ENCODE results near the gene TPD52L3.

Gene TPD52L3

DNA sequence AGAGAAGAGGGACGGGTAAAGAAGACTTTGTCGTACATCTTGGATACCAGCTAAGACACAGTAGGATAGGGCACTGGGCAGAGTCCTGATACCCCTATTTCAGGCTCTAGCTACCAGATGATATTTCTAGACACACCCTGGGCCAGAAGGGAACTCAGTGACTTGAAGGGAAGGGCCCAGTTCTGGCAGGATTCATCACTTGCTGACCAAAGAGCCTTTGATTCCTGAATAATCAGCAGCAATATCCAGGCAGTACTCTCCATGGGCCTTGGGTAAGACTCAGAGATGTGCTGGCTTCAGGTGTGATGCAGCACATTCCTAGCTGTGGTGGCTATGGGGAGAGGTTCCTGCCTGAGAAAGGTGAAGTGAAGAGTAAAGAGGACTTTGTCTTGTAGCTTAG, 40.7 kb downstream of the TPD52L3 start:
- Mint-ChIP-seq H3K4me3 (no peak overlapping the region), H3K27ac (no peak overlapping the region), H3K4me1 (no peaks in the 10 kb centered on the region)

More for the DNA sequence above, 40.7 kb downstream of the TPD52L3 start:
- Mint-ChIP-seq H3K27me3 (no peaks in the 10 kb centered on the region), H3K9me3 (no peaks in the 10 kb centered on the region), H3K36me3 (no peaks in the 10 kb centered on the region)

Measured in activated naive CD4-positive, alpha-beta T cell treated with anti-CD3 and anti-CD28 coated beads, Interleukin-2, amount 50 U/mL, for 24 hours (primary cell).